HepG2 (cell line): Measurements from ENCODE around the gene ZXDC.

Source experiments
- CCDC6 ChIP-seq: sonication (generic); formaldehyde crosslinking; IDR thresholded peaks from 2 replicates; pipeline ENCODE4 v1.8.1; 2022; ENCODE audit warnings: mild to moderate bottlenecking, missing genetic modification reagents, moderate library complexity
- CENPX ChIP-seq: sonication (generic); formaldehyde crosslinking; IDR thresholded peaks from 2 replicates; pipeline ENCODE4 v1.9.0; 2021; ENCODE audit warnings: mild to moderate bottlenecking, missing genetic modification reagents, moderate library complexity
- CTCF ChIP-seq: sonication (generic); formaldehyde crosslinking; IDR thresholded peaks from 2 replicates; pipeline ENCODE4 v1.5.0; 2020; ENCODE audit warnings: mild to moderate bottlenecking, missing genetic modification reagents, moderate library complexity
- KDM1A ChIP-seq: IDR thresholded peaks from 2 replicates; pipeline ENCODE4 v1.6.1; 2016; ENCODE audit warnings: missing compliant biosample characterization
- MXI1 ChIP-seq: IDR thresholded peaks from 3 replicates; pipeline ENCODE4 v1.6.1; 2012; ENCODE audit warnings: low read depth, low read length, inconsistent platforms, borderline replicate concordance
- POLR2A ChIP-seq, 2 experiments: IDR thresholded peaks; 2 replicates each; pipeline ENCODE4 v1.6.1; 2011; ENCODE audit warnings: low read depth in 2 of 2, low read length in 2 of 2, mild to moderate bottlenecking in 1 of 2, moderate library complexity in 1 of 2; ENCODE audit not compliant: insufficient read depth in 1 of 2
- SP2 ChIP-seq: sonication (generic); formaldehyde crosslinking; IDR thresholded peaks from 2 replicates; pipeline ENCODE4 v1.5.1; 2020; ENCODE audit warnings: mild to moderate bottlenecking, missing genetic modification reagents
- TCF7L2 ChIP-seq: IDR thresholded peaks from 2 replicates; pipeline ENCODE4 v1.6.1; 2011; ENCODE audit warnings: mild to moderate bottlenecking, low read depth, low read length, moderate library complexity
- ZNF768 ChIP-seq: sonication (generic); formaldehyde crosslinking; IDR thresholded peaks from 2 replicates; pipeline ENCODE4 v1.4.0; 2020; ENCODE audit warnings: missing genetic modification reagents
- TF ChIP-seq, protein P1 (sequence below): sonication (generic); formaldehyde crosslinking; IDR thresholded peaks from 2 replicates; pipeline ENCODE4 v1.8.1; 2022; ENCODE audit warnings: mild to moderate bottlenecking, missing genetic modification reagents

- TF ChIP-seq POLR2A (IDR thresholded peaks at IDR 0.05; ENCODE audit: insufficient read depth in 1 of 2, low read depth in 2 of 2, low read length in 2 of 2) (no peak), CTCF (CRISPR knock-in tag) (no peak), CCDC6 (CRISPR knock-in tag) (no peak), MXI1 (no peak), TCF7L2 (no peak), ZNF768 (CRISPR knock-in tag) (no peak), SP2 (CRISPR knock-in tag) (no peak), KDM1A (CRISPR knock-in tag) (no peak), CENPX (no peak)
- TF ChIP-seq, protein P1, sequence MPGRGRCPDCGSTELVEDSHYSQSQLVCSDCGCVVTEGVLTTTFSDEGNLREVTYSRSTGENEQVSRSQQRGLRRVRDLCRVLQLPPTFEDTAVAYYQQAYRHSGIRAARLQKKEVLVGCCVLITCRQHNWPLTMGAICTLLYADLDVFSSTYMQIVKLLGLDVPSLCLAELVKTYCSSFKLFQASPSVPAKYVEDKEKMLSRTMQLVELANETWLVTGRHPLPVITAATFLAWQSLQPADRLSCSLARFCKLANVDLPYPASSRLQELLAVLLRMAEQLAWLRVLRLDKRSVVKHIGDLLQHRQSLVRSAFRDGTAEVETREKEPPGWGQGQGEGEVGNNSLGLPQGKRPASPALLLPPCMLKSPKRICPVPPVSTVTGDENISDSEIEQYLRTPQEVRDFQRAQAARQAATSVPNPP (CRISPR knock-in tag) = no peak
Measured at GRCh38 chr3:126422571-126423091, 53.1 kb downstream of the ZXDC start.
